Mucosa of descending colon (tissue), 3 donors: ENCODE results near the gene PRUNE1. TPM values are rescaled to one million over a fixed set of nuclear protein-coding genes. Genes with fewer than 3 reads are reported as not detected.

Source experiments
- ATAC-seq: fragments of 200-7000 bp; cut with Tn5 transposase; one replicate; pipeline ENCODE4 v1.9.1; 2020; ENCODE audit warnings: mild to moderate bottlenecking, moderate library complexity
- DNase-seq, 3 donors: peaks; one replicate each; pipeline ENCODE4 v3.0.0-alpha.2; 2020
- H3K36me3 ChIP-seq: fragments of 200-600 bp; one replicate; pipeline ENCODE4 v1.8.0; 2021; ENCODE audit warnings: low read depth, mild to moderate bottlenecking
- H3K4me1 ChIP-seq: fragments of 200-600 bp; one replicate; pipeline ENCODE4 v1.8.0; 2021; ENCODE audit warnings: low read depth, mild to moderate bottlenecking
- H3K4me3 ChIP-seq: fragments of 200-600 bp; one replicate; pipeline ENCODE4 v1.8.0; 2021; ENCODE audit warnings: mild to moderate bottlenecking
- H3K9me3 ChIP-seq: fragments of 200-600 bp; one replicate; pipeline ENCODE4 v1.8.0; 2021; ENCODE audit warnings: mild to moderate bottlenecking
- intact Hi-C, 2 donors: fragments of 100-400 bp; cut with DNase I in 1 of 2; cut with micrococcal nuclease in 1 of 2; formaldehyde crosslinking; loops; one replicate each; pipeline versions ENCODE4 v1.11.0 to v1.11.1; 2022; cut with DNase I, micrococcal nuclease
- total RNA-seq, 3 donors: library from RNA; stranded (reverse); fragmentation: NEBNext Ultra II Directional in 2 of 3; extraction: Animal tissue kit (Norgen Biotek cat#: 25700) in 2 of 3; gene quantifications; one replicate each; pipeline versions ENCODE4 v1.2.1 to v1.2.4, GENCODE V29; 2021 to 2023
- TF ChIP-seq, protein P1 (sequence below): fragments of 200-600 bp; IDR thresholded peaks from one replicate; pipeline ENCODE4 v1.8.0; 2022; ENCODE audit warnings: antibody characterized with exemption, mild to moderate bottlenecking
- donor health status: DM: no; HTN: no; CAD: no; lungs with moderate emphysema.
- donor health status: DM: no; HTN: no; CAD: no.
- donor health status: DM: no; HTN: yes; CAD: no.

Gene PRUNE1
- total RNA-seq, 3 donors from 2014 or later = 21.3 to 27.5 (median 23.3) TPM

DNA sequence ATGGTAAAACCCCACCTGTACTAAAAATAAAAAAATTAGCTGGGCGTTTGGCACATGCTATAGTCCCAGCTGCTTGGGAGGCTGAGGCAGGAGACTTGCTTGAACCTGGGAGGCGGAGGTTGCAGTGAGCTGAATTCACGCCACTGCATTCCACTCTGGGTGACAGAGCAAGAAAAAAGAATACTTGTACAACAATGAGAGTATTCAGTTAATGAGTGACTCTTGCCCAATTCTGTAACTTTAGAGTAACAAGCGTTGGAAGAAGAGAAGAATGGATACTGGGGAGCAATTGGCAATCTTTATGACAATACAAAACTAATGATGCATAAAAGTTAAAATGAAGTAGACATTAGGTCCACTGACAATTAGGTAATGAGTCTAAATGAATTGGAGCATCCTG is 15.6 kb upstream of the PRUNE1 start:
- ATAC-seq (no peak), DNase-seq (no peak)
- no peaks in the 10 kb centered on the region for H3K4me1 ChIP-seq
- intact Hi-C loops = no loop called here
- peaks cover 3% of the 10 kb centered on the region for H3K36me3 ChIP-seq
- H3K9me3 ChIP-seq = no peaks in the 10 kb centered on the region
- no peak overlapping the region for H3K4me3 ChIP-seq
- TF ChIP-seq, protein P1, sequence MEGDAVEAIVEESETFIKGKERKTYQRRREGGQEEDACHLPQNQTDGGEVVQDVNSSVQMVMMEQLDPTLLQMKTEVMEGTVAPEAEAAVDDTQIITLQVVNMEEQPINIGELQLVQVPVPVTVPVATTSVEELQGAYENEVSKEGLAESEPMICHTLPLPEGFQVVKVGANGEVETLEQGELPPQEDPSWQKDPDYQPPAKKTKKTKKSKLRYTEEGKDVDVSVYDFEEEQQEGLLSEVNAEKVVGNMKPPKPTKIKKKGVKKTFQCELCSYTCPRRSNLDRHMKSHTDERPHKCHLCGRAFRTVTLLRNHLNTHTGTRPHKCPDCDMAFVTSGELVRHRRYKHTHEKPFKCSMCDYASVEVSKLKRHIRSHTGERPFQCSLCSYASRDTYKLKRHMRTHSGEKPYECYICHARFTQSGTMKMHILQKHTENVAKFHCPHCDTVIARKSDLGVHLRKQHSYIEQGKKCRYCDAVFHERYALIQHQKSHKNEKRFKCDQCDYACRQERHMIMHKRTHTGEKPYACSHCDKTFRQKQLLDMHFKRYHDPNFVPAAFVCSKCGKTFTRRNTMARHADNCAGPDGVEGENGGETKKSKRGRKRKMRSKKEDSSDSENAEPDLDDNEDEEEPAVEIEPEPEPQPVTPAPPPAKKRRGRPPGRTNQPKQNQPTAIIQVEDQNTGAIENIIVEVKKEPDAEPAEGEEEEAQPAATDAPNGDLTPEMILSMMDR = no peak

DNA sequence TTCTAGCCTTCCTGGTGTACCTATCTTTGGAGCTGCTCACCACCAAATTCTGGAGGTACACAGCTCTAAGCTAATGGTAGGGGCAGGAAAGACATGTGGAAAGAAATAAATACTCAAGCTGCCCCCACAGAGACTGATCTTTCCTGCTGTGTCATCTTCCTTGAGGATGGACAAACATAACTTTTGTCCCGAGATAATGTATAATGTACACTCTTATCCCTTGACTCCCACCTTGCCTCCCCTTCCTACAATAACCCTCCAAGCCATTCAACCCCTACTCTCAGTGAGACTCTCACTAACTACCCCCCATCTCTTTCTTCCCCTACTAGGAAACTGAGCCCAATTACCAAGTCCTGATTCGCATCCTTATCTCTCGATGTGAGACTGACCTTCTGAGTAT is 14.0 kb upstream of the PRUNE1 start:
- Histone ChIP-seq H3K4me3 (no peak overlapping the region), H3K36me3 (peaks cover 8% of the 10 kb centered on the region), H3K9me3 (no peaks in the 10 kb centered on the region), H3K4me1 (no peaks in the 10 kb centered on the region)
- no peak for DNase-seq
- ATAC-seq = no peak
- intact Hi-C loops = no loop called here
- TF ChIP-seq, protein P1 = no peak

DNA sequence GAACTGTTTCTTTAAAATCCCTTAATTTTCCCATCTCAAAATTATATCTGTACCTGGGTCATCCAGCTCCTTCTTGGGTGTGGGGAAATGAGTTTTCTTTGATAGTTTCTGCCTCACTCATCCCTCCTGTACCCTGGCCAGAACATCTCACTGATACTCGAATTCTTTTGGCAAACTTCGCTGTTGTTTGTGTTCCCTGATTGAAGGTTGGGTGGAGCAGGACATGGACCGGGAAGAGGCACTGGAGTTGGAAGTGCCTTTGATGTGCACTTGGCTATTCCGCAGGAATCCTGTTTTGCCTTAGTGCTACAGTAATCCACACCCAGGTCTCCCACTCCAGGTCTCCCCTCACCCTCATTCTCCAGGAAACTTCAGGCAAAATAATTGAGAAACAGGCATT is 12.8 kb upstream of the PRUNE1 start:
- no peak overlapping the region for H3K4me3 ChIP-seq
- H3K4me1 ChIP-seq = no peaks in the 10 kb centered on the region
- no peak for ATAC-seq
- TF ChIP-seq, protein P1 = no peak
- H3K36me3 ChIP-seq = peaks cover 9% of the 10 kb centered on the region
- H3K9me3 ChIP-seq = no peaks in the 10 kb centered on the region
- intact Hi-C loops = no loop called here
- DNase-seq = no peak

DNA sequence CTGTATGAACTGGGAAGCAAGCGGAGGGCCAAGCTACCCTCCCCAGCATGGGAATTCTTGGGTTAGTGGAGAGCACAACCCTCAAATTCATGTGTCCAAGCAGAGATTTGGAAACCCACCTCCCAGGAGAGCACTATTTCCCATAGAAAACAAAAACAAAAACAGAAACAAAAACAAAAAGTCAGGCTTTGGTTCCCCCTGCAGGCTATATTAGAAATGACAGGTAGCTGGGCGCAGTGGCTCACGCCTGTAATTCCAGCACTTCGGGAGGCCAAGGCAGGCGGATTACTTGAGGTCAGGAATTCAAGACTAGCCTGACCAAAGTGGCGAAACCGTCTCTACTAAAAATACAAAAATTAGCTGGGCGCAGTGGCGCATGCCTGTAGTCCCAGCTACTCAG is 12.4 kb upstream of the PRUNE1 start:
- DNase-seq (peak in 1 of 3 donors; percentile 50), ATAC-seq (peak; percentile 76)
- TF ChIP-seq, protein P1 = peak; percentile 79
- H3K36me3 ChIP-seq = peaks cover 9% of the 10 kb centered on the region
- intact Hi-C loops = no loop called here
- H3K4me3 ChIP-seq = no peak overlapping the region
- no peaks in the 10 kb centered on the region for H3K4me1 ChIP-seq
- no peaks in the 10 kb centered on the region for H3K9me3 ChIP-seq

DNA sequence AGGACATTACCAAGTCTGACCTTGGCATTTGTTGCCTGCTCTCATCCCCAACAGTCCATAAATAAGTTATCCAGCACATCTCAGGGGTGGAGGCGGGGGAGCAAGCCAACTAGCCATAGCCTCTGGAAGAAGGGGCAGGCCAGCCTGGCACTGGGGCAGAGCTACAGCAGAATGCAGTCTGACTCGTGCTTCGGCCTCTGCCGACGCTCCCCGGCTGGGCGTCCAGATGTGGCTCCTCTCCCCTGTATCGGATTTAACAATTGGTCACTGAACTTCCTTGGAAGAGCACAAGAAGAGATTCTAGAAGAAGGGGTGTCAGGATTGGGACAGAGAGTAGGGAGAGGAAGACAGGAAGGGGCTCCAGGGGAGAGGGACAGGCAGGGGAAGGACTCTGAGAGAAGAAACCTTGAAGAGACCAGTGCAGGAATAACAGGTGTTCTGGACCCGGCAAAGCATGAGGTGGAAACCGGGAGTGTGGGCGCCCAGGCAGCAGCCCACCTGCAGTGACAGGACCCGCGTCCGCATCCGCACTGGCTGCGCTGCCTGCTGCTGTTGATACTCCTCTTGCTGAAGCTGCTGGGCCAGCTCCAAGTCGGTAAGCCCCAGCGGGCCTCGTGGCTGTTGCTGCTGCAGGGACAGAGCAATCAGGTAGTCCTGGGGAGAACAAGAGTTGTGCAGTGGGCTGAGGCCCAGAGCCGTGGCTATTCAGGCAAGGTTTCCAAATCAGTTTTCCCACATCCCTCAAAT is 10.9 kb upstream of the PRUNE1 start:
- H3K9me3 ChIP-seq = no peaks in the 10 kb centered on the region
- TF ChIP-seq, protein P1 = no peak
- peaks cover 9% of the 10 kb centered on the region for H3K36me3 ChIP-seq
- no peak for ATAC-seq
- no peak overlapping the region for H3K4me3 ChIP-seq
- intact Hi-C loops = no loop called here
- no peak for DNase-seq
- no peaks in the 10 kb centered on the region for H3K4me1 ChIP-seq
